ENCODE results near the gene HGFAC.

DNA sequence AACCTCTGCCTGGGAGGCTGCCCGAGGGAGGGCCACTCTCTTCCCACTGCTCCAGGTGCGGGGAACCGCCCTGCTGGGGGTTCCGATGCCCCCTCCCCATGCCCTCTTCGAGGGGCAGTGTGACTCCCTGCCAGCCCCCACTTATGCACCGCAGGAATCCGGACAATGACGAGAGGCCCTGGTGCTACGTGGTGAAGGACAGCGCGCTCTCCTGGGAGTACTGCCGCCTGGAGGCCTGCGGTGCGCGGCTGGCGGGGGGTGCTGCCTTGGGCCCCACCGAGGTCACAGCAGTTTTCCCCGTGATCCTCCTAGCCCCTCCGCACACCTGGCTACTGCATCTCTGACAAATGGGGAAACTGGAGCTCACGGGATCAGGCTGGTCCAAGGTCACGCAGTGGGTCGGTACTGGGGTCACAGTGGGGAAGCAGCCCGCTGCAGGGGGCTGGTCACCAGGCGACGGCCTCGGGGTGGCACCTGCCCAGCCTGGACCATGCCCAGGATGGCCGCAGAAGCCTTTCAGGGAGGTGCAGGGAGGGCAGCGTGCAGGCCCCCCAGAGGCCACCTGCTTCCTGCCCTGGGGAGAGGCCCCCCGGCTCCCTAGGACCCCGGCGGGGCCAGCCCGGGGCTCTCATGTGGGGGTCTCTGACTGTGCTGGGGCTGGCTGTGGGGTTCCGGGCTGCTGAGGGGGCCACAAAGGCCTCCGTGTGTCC, 3.5 kb downstream of the HGFAC start:
- TF ChIP-seq, protein P1, sequence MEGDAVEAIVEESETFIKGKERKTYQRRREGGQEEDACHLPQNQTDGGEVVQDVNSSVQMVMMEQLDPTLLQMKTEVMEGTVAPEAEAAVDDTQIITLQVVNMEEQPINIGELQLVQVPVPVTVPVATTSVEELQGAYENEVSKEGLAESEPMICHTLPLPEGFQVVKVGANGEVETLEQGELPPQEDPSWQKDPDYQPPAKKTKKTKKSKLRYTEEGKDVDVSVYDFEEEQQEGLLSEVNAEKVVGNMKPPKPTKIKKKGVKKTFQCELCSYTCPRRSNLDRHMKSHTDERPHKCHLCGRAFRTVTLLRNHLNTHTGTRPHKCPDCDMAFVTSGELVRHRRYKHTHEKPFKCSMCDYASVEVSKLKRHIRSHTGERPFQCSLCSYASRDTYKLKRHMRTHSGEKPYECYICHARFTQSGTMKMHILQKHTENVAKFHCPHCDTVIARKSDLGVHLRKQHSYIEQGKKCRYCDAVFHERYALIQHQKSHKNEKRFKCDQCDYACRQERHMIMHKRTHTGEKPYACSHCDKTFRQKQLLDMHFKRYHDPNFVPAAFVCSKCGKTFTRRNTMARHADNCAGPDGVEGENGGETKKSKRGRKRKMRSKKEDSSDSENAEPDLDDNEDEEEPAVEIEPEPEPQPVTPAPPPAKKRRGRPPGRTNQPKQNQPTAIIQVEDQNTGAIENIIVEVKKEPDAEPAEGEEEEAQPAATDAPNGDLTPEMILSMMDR (IDR thresholded peaks at IDR 0.05; ENCODE audit: poor library complexity) = no peak
- TF ChIP-seq EZH2 (IDR thresholded peaks at IDR 0.05; ENCODE audit: borderline replicate concordance) (no peak), EZH2phosphoT487 (IDR thresholded peaks at IDR 0.05; ENCODE audit: low read depth, severe bottlenecking, unreplicated experiment) (no peak)

Measured in hepatocyte (in vitro differentiated cells).